Erythroblast (primary cell): ENCODE results near the gene CDH13.

Experiments used
- GATA1 ChIP-seq: IDR thresholded peaks from 2 replicates; pipeline ENCODE4 v1.6.1; 2011; ENCODE audit warnings: low read depth, mild to moderate bottlenecking, control low read depth, low read length, moderate library complexity
- POLR2A ChIP-seq: IDR thresholded peaks from 2 replicates; pipeline ENCODE4 v1.6.1; 2011; ENCODE audit warnings: mild to moderate bottlenecking, low read length

- TF ChIP-seq POLR2A: no peak
- no peak for TF ChIP-seq GATA1
These were observed 952.3 kb downstream of the CDH13 start for GRCh38 chr16:83579027-83579426.
